ENCODE results near the gene PLB1. TPM values are rescaled to one million over a fixed set of nuclear protein-coding genes. Genes with fewer than 3 reads are reported as not detected.

PLB1 gene
- total and polyA plus RNA-seq, 9 of the 15 experiments (the other 6 are each of a cell fraction or from before 2014, with no cell fraction given) = 0.01 to 0.09 (median 0.07) TPM; not detected in 2

DNA sequence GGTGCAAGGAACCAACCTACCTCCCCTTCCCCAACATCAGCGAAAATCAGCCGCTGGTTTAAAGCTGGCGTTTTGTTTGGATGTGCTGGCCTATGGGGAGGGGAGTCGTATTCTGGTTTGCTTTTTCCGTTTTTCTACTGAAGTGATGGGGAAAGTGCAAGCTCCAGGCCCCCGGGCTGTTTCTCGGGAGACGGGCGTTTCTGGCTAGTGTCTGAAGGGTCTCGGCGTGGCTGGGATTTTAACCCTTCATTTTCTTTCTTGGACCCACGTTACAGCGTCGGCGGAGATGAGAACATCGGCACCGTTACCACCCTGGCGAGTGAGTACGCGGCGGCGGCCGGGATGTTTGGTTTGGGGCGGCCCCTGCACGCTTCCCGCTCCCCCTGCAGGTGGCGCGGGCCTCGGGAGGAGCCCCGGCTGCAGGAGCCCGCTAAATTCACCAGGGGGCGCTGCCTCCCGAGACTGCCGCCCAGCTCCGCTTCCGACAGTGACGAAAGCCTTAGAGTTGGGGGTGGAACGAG is 70.7 kb downstream of the PLB1 start (continued):
- no peak for TF ChIP-seq SMAD3 (CRISPR knock-in tag; conservative IDR thresholded peaks at IDR 0.05)
- TF ChIP-seq ELF1 (tag; IDR thresholded peaks at IDR 0.05) = 0 out of 2 replicates have a peak, but pooled peaks have one; percentile 40
- TF ChIP-seq SUPT5H (IDR thresholded peaks at IDR 0.05) = no peak
- TF ChIP-seq ELF2 (CRISPR knock-in tag; IDR thresholded peaks at IDR 0.05) = no peak
- peak; percentile 58 for TF ChIP-seq MAX (CRISPR knock-in tag; IDR thresholded peaks at IDR 0.05)
- peak; percentile 66; the same call in 1 of the 2 replicates for TF ChIP-seq GATAD2B (IDR thresholded peaks at IDR 0.05; ENCODE audit: borderline replicate concordance)
- no peak for TF ChIP-seq HMGXB4 (CRISPR knock-in tag; IDR thresholded peaks at IDR 0.05)
- no peak for TF ChIP-seq EZH2 (IDR thresholded peaks at IDR 0.05; ENCODE audit: borderline replicate concordance, low read depth, low read length)
- TF ChIP-seq ZMIZ1 (IDR thresholded peaks at IDR 0.05; ENCODE audit: low read depth in 2 of 2, low read length in 2 of 2) = no peak
- no peak for TF ChIP-seq CREB1 (IDR thresholded peaks at IDR 0.05)
- TF ChIP-seq CREB1 (CRISPR knock-in tag; IDR thresholded peaks at IDR 0.05) = no peak
- TF ChIP-seq KDM5B (IDR thresholded peaks at IDR 0.05; ENCODE audit: insufficient replicate concordance, low read depth, low read length) = no peak
- TF ChIP-seq TSC22D4 (tag; IDR thresholded peaks at IDR 0.05) = no peak
- TF ChIP-seq, protein P1, sequence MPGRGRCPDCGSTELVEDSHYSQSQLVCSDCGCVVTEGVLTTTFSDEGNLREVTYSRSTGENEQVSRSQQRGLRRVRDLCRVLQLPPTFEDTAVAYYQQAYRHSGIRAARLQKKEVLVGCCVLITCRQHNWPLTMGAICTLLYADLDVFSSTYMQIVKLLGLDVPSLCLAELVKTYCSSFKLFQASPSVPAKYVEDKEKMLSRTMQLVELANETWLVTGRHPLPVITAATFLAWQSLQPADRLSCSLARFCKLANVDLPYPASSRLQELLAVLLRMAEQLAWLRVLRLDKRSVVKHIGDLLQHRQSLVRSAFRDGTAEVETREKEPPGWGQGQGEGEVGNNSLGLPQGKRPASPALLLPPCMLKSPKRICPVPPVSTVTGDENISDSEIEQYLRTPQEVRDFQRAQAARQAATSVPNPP (IDR thresholded peaks at IDR 0.05; ENCODE audit: borderline replicate concordance, insufficient read depth, insufficient read length) = no peak
- TF ChIP-seq HNRNPL (IDR thresholded peaks at IDR 0.05; ENCODE audit: low read depth, low read length) = no peak
- TF ChIP-seq SREBF2 (CRISPR knock-in tag; IDR thresholded peaks at IDR 0.05) = no peak
- TF ChIP-seq, protein P2, sequence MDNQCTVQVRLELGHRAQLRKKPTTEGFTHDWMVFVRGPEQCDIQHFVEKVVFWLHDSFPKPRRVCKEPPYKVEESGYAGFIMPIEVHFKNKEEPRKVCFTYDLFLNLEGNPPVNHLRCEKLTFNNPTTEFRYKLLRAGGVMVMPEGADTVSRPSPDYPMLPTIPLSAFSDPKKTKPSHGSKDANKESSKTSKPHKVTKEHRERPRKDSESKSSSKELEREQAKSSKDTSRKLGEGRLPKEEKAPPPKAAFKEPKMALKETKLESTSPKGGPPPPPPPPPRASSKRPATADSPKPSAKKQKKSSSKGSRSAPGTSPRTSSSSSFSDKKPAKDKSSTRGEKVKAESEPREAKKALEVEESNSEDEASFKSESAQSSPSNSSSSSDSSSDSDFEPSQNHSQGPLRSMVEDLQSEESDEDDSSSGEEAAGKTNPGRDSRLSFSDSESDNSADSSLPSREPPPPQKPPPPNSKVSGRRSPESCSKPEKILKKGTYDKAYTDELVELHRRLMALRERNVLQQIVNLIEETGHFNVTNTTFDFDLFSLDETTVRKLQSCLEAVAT (IDR thresholded peaks at IDR 0.05) = peak in 1 of 2 experiments; percentile 60; a peak in 2 of 4 replicates
- no peak for TF ChIP-seq MECOM (CRISPR knock-in tag; IDR thresholded peaks at IDR 0.05)
- TF ChIP-seq ZNF354B (CRISPR knock-in tag; IDR thresholded peaks at IDR 0.05) = no peak
- no peak for TF ChIP-seq ZNF165 (CRISPR knock-in tag; IDR thresholded peaks at IDR 0.05; ENCODE audit: borderline replicate concordance)
- TF ChIP-seq SREBF1 (IDR thresholded peaks at IDR 0.05; ENCODE audit: borderline replicate concordance, low read depth, low read length) = no peak
- no peak for TF ChIP-seq NFIC (IDR thresholded peaks at IDR 0.05)

Data from K562 (cell line).